Measurements from ENCODE around the gene DENND2A. TPM values are rescaled to one million over a fixed set of nuclear protein-coding genes. Genes with fewer than 3 reads are reported as not detected.
A peak's percentile ranks its signal among the peaks of the same experiment; 100 is the strongest.
"Not testable (repeated sequence)": the region's sequence is repeated elsewhere in the genome, so short reads cannot be mapped to it uniquely, and the experiment has no call there.

Gene DENND2A
- total and polyA plus RNA-seq, 8 donors = 9.3 to 47.2 (median 37.6) TPM

DNA sequence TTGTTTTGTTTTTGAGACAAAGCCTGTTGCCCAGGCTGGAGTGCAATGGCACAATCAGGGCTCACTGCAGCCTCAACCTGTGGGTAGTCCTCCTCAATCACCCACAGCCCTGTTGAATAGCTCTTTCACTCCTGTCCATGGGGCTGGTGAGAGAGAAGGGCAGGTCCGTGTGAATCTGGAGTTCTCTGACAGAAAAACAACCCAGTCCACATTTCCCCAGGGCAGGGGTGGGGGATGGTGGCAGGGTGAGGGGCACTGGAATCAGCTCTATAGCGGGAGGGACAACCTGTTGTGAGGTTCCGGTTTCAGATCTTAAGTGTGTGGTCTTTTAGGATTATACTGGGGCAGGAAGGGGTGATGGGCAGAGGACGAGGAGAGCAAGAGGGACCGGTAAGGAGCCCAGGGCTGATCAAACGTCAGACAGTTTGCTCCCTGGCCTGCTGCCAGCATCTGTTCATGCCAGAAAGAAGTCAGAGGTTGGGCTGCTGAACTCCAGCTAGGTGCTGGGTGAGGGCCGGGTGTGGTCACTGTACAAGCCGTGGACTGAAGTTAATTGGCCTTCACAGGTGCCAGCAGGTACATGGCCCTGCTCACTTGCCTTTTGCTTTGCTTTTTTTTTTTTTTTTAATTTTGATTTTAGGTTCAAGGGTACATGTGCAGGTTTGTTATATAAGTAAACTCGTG is 128.2 kb downstream of the DENND2A start:
- Histone ChIP-seq H3K36me3 (no peaks in the 10 kb centered on the region), H3K27ac (no peak overlapping the region), H3K4me3 (no peak overlapping the region), H3K4me1 (no peaks in the 10 kb centered on the region), H3K9me3 (no peaks in the 10 kb centered on the region), H3K27me3 (no peaks in the 10 kb centered on the region)
- ATAC-seq = peak; percentile 76
- intact Hi-C loops (cut with DNase I) = loop anchor here in 1 of 2 donors (10.0 kb wide), 1 partner anchor 142 kb away; no protein-coding TSS in a partner anchor
- TF ChIP-seq, protein P1, sequence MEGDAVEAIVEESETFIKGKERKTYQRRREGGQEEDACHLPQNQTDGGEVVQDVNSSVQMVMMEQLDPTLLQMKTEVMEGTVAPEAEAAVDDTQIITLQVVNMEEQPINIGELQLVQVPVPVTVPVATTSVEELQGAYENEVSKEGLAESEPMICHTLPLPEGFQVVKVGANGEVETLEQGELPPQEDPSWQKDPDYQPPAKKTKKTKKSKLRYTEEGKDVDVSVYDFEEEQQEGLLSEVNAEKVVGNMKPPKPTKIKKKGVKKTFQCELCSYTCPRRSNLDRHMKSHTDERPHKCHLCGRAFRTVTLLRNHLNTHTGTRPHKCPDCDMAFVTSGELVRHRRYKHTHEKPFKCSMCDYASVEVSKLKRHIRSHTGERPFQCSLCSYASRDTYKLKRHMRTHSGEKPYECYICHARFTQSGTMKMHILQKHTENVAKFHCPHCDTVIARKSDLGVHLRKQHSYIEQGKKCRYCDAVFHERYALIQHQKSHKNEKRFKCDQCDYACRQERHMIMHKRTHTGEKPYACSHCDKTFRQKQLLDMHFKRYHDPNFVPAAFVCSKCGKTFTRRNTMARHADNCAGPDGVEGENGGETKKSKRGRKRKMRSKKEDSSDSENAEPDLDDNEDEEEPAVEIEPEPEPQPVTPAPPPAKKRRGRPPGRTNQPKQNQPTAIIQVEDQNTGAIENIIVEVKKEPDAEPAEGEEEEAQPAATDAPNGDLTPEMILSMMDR (IDR thresholded peaks at IDR 0.05) = no peak
- peak in 2 of 4 donors; percentile 45 to 54 for DNase-seq

DNA sequence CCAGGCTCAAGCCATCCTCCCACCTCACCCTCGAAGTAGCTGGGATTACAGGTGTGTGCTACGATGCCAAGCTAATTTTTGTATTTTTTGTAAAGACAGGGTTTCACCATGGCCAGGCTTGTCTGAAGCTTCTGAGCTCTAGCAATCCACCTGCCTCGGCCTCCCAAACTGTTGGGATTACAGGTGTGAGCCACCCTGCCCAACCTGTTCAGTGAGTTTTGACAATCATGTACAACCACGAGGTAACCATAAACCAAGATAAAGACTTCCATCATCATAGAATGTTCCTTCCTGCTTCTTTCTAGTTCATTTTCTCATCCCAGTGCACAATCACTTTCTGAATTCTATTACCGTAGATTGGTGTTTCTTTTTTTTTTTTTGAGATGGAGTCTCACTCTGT is 130.8 kb downstream of the DENND2A start:
- Histone ChIP-seq H3K36me3 (no peaks in the 10 kb centered on the region), H3K27ac (no peak overlapping the region), H3K27me3 (no peaks in the 10 kb centered on the region), H3K9me3 (no peaks in the 10 kb centered on the region), H3K4me1 (no peaks in the 10 kb centered on the region), H3K4me3 (no peak overlapping the region)
- TF ChIP-seq, protein P1 (IDR thresholded peaks at IDR 0.05) = no peak
- ATAC-seq (no peak), DNase-seq (no peak)
- intact Hi-C loops (cut with DNase I) = loop anchor here in 1 of 2 donors (10.0 kb wide), 1 partner anchor 145 kb away; no protein-coding TSS in a partner anchor

DNA sequence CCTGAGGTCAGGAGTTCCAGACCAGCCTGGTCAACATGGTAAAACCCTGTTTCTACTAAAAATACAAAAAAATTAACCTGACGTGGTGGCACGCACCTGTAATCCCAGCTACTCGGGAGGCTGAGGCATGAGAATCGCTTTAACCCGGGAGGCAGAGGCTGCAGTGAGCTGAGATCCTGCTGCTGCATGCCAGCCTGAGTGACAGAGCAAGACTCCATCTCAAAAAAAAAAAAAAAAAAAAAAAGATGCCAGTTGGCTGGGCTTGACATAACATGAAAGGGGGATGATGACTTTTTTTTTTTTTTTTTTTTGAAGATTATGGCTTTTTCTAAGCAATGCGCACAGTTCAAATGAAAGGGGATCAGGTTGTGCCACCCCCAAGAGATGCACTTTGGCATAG is 133.1 kb downstream of the DENND2A start:
- DNase-seq; H3K4me1 ChIP-seq; H3K27ac ChIP-seq; H3K36me3 ChIP-seq; H3K9me3 ChIP-seq; intact Hi-C loops (cut with DNase I); H3K4me3 ChIP-seq; ATAC-seq; H3K27me3 ChIP-seq: not testable (repeated sequence)

DNA sequence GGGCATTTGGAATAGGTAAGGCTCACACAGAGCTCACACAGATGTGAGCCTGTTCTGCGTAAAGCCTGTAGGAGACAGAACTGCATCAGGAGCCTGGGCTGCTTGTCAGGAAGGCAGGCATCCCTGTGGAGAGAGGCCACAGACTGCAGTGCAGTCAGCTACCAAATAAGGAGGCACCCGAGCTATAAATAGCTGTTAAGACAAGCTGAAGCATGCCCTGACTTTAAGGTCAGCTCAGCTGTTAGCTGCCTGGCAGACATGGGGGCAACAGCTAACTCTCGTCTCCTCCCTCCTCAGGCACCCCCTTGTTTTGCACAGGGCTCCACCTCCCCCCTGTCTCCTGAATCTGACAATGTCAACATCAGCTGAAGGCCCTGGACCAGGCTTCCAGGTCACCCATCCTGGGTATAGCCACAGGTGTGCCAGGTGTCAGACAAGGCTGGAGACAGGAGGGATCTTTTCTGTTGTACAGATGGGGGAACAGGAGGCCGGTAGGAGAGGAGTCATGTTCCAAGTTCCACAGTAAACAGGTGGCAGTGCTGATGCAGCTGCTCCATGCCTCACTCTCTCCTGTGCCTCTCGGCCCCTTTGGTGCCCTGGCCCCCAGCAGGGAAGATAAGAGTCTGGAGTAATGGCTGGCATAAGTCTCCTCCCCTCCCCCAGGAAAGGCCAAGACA is 133.7 kb downstream of the DENND2A start:
- ATAC-seq (peak; percentile 49), DNase-seq (peak in 1 of 4 donors; percentile 37)
- H3K27ac ChIP-seq = no peak overlapping the region

DNA sequence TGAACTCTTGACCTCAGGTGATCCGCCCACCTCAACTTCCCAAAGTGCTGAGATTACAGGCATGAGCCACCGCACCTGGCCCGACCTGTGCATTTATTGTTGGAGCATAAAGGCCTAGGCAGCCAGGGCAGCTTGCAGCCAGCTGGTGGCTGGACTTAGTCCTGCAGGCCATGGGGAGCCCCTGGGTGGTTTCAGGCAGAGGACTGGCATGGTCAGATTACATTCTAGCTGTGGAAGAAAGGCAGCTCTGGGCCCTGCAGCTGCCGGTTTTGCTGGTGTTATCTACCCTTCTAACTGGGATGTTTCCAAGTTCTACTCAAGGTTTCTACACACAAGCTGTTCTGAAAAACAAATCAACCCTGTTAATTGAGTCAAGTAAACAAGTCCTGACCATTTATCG is 138.6 kb downstream of the DENND2A start:
- H3K27ac ChIP-seq = no peak overlapping the region
- H3K36me3 ChIP-seq = no peaks in the 10 kb centered on the region
- no peak for ATAC-seq
- H3K4me3 ChIP-seq = no peak overlapping the region
- H3K4me1 ChIP-seq = no peaks in the 10 kb centered on the region
- TF ChIP-seq, protein P1 (IDR thresholded peaks at IDR 0.05) = no peak
- intact Hi-C loops (cut with DNase I) = no loop called here
- H3K27me3 ChIP-seq = no peaks in the 10 kb centered on the region
- no peaks in the 10 kb centered on the region for H3K9me3 ChIP-seq
- DNase-seq = no peak

More for the DNA sequence above, 133.7 kb downstream of the DENND2A start:
- Histone ChIP-seq H3K27me3 (no peaks in the 10 kb centered on the region), H3K4me3 (no peak overlapping the region), H3K36me3 (no peaks in the 10 kb centered on the region), H3K4me1 (no peaks in the 10 kb centered on the region), H3K9me3 (no peaks in the 10 kb centered on the region)
- TF ChIP-seq, protein P1 (IDR thresholded peaks at IDR 0.05) = no peak
- intact Hi-C loops (cut with DNase I) = no loop called here

DNA sequence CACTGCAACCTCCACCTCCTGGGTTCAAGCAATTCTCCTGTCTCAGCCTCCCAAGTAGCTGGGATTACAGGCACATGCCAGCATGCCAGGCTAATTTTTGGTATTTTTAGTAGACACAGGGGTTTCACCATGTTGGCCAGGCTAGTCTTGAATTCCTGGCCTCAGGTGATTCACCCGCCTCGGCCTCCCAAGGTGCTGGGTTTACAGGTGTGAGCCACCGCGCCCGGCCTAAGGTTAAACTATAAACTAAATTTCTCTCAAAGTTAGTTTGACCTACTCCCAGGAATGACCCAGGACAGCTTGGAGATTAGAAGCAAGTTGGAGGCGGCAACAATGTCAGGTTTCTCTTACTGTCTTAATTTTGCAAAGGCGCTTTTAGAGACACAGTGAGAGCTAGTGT is 142.8 kb downstream of the DENND2A start:
- DNase-seq; intact Hi-C loops (cut with DNase I); H3K27ac ChIP-seq; H3K4me1 ChIP-seq; H3K27me3 ChIP-seq; ATAC-seq; H3K36me3 ChIP-seq; H3K4me3 ChIP-seq; H3K9me3 ChIP-seq: not testable (repeated sequence)
